Measurements from ENCODE around the gene PREX1.

The PREX1 gene

GRCh38 chr20:48649104-48649626, 178.6 kb downstream of the PREX1 start:
- DNase-seq, result no peak

GRCh38 chr20:48648482-48649051, 179.2 kb downstream of the PREX1 start:
- no peak for DNase-seq

GRCh38 chr20:48647858-48648257, 179.9 kb downstream of the PREX1 start:
- no peak for DNase-seq

GRCh38 chr20:48645666-48646065, 182.1 kb downstream of the PREX1 start:
- no peak for DNase-seq

DNA sequence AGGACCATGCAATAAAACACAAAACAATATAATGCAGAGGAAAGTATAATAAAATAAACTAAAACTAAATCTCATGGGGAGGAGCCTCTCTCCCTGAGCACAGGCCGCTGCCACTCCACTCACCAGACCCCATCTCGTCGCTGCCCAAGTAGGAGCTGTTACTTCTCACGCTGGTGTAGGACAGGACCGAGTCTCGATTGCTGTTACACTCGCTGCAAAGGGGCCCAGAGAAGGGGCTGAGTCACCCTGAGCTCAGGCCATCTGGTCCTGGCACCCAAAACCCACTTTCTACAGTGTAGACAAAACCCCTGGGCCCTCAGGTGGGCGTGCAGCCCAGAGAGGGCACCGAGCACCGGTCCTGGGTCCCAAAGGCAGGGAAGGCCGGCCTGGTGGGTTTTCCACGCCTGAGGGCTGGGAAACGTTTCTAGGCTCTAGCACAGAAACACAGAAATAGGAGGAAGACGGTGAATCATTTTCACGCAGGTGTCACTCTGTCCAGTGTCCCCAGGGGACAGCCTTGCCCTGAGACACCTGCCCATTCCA, 183.4 kb downstream of the PREX1 start:
- no peak for DNase-seq

DNA sequence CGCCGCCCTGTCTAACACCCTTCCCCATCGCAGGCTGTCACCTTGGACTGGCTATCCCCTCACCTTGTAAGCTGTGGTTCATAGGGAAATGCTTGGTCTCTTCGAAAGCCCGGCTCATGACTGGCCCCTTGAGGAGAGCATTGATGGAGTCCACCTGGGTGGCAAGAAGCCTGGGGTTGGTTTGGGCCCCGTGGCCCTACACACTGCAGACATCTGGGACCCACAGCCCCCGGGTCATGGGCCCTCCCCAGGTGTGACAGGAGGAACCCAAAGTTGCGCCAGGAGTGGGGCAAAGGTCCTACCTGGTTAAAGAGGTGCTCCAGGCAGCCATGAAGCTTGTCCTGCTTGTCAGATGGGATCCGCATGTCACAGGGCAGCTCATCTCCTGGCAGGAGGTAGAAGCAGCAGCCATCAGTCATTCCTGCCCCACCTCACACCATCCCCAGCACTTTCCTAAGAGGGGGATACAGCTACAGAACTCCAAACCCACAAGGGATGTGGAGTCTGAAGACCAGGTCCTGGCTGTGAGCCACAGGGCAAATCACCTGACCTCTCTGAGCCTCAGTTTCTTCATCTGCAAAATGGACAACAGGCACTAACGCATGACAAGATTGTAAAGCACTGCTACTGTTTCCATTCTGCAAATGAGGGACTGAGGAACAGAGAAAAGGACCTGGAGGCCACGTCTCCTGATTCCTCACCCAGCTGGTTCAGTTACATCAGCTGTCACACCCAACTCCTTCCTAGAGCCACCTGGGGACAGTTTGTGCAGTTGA, 185.5 kb downstream of the PREX1 start:
- DNase-seq, result no peak

GRCh38 chr20:48640871-48641270, 186.9 kb downstream of the PREX1 start:
- DNase-seq, result no peak

GRCh38 chr20:48639899-48640298, 187.9 kb downstream of the PREX1 start:
- DNase-seq, result no peak

- DNase-seq, result no peak
These were observed 189.3 kb downstream of the PREX1 start for GRCh38 chr20:48638546-48638945.

GRCh38 chr20:48637461-48637860, 190.3 kb downstream of the PREX1 start:
- no peak for DNase-seq

DNA sequence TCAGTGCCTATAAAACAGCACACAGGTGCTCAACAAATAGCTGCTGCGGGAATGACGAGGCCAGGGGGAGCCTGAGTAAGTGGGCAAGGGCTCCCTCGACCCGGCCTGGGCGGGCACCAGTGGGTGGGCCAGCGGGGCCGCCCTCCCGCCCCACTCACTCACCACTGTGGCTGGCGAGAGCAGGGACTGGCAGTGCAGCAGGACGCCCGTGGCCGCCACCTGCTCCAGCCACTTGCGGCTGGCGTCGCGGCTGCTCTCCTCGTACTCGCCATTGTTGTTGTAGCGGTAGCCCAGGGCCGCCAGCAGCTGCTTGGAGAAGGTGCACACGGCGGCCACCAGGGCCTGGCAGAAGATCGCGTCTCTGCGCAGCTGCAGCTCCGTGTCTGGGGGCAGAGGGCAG, 191.5 kb downstream of the PREX1 start:
- DNase-seq, result no peak

GRCh38 chr20:48635791-48636267, 192.0 kb downstream of the PREX1 start:
- no peak for DNase-seq

DNA sequence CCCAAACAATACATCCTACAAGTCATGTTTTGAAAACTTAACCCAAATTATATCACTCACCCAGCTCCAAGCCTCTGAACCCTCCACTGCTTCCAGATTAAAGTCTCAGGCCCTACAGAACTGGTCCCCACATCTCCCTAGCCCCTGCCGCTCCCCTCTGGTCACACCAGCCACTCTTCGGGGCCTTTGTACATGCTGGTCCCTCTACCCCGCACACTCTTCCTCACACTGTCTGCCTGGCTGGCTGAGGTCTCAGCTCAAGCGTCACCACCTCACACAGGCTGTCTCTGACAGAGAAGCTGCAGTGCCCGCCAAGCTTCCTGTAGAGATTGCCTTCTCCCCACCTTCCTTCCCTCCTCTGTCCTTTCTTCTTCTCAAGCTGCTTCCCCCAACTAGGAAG, 192.4 kb downstream of the PREX1 start:
- DNase-seq, result no peak

DNA sequence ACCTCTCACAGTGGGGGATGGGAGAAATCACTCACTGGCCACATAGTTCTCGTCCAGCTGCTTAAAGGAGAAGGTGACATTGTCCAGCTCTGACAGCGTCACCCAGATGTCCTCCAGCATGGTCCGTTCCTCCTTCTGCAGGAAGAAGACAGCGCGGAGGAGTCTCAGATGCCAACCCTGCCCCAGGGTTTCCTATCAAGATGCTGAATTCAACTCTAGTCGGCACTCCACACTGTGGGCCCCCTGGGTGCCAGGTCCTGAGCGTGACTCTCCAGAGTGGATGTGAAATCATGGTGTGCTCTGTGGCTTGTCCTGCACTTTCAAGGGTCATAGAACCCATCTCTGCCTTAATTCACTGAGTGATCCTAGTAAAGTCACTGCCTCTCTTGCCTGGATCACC, 193.2 kb downstream of the PREX1 start:
- no peak for DNase-seq

DNA sequence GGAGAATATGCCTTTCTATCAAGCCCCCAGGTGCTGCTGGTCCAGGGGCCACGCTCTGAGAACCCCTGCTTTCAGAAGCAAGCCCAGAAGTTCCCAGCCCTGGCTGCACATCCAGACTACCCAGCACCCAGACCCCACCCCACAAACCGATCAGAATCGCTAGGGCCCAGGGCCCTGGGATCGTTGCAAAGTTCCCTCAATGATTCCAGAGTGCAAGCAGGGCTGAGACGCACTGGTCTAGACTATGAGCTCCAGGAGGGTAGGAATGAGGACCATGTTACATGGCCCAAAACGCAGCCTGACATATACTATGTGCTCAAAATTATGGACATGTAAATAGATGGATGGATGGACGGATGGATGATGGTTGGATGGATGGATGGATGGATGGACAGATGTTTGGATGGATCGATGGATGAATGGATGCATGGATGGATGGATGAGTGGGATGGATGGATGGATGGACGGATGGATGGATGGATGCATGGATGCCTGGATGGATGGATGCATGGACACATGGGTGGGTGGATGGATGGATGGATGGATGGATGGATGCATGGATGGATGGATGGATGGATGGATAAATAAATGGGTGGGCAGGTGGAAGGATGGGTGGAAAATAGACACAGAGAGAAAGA, 194.1 kb downstream of the PREX1 start:
- DNase-seq, result no peak

GRCh38 chr20:48632825-48633619, 194.8 kb downstream of the PREX1 start:
- DNase-seq, result no peak

- DNase-seq, result no peak
These were observed 195.6 kb downstream of the PREX1 start for GRCh38 chr20:48632017-48632824.

GRCh38 chr20:48631114-48632016, 196.4 kb downstream of the PREX1 start:
- no peak for DNase-seq

- no peak for DNase-seq
These were observed 197.3 kb downstream of the PREX1 start for GRCh38 chr20:48630342-48631075.

DNA sequence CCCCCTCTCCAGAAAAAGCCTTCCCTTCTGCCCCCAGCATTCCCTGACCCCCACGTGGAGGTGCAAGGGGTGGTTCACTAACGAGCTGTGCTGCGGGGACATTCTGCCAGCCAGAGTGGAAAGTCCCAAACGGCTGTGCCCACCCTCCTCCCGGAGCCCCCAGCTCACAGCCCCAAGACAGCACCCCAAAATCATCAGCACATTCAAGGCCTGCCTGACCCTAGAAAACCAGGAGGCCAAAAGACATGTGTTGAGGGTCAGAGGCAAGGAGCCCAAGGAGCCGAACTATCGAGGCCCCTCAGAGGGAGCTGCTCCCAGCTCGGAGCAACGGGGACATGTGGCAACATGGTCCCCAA, 197.9 kb downstream of the PREX1 start:
- DNase-seq, result no peak

All from NCI-H187 treated with DMSO at 0.1 percent for 48 hours (cell line).